Body of pancreas (tissue), 4 donors: ENCODE measurements around the gene EXD2.

Source experiments
- CTCF ChIP-seq, 7 experiments: fragments of 450-650 bp in 4 of 7; fragments of 200-600 bp in 3 of 7; sonication (generic) in 3 of 7; IDR thresholded peaks; one replicate each; pipeline ENCODE4 v1.5.1; 2016 to 2019; ENCODE audit warnings: antibody characterized with exemption in 7 of 7
- POLR2A ChIP-seq, 3 donors: fragments of 450-650 bp; IDR thresholded peaks; one replicate each; pipeline ENCODE4 v1.6.1; 2016; ENCODE audit warnings: antibody characterized with exemption in 3 of 3, mild to moderate bottlenecking in 2 of 3

GRCh38 chr14:69288956-69289705 is 97.8 kb downstream of the EXD2 start:
- TF ChIP-seq CTCF (IDR thresholded peaks at IDR 0.05) (no peak), POLR2A (IDR thresholded peaks at IDR 0.05) (no peak)
